H1 (cell line): ENCODE data around the gene EFCAB6. TPM values are rescaled to one million over a fixed set of nuclear protein-coding genes. Genes with fewer than 3 reads are reported as not detected.

Experiments
- CTCF ChIA-PET: fragments of 300-600 bp; sonication (Branson Sonifier 250); formaldehyde crosslinking; loops from one replicate; lab custom pipeline; 2021; ENCODE audit not compliant: partially characterized antibody; lab: Charles Lee
- POLR2A ChIA-PET: fragments of 300-600 bp; sonication (Branson Sonifier 250); formaldehyde crosslinking; loops from one replicate; lab custom pipeline; 2021; ENCODE audit warnings: inconsistent platforms; ENCODE audit not compliant: partially characterized antibody; lab: Charles Lee
- DNase-seq, 2 experiments: peaks; one replicate each; pipeline versions ENCODE4 v3.0.0 to v3.0.0-alpha.2; 2010 to 2022; ENCODE audit warnings: low spot score in 2 of 2, low read depth in 1 of 2, mixed read lengths in 1 of 2
- FAIRE-seq: peaks from 2 replicates; lab custom pipeline; 2011; peaks lifted over from hg19 to GRCh38; lab: Jason Lieb, UNC
- H2AFZ ChIP-seq: 2 replicates; pipeline ENCODE4 v1.8.1; 2012; ENCODE audit warnings: low read length, inconsistent platforms
- H2AK5ac ChIP-seq: 2 replicates; pipeline ENCODE4 v1.6.1; 2013; ENCODE audit warnings: low read depth, low read length
- H2BK120ac ChIP-seq: replicated peaks from 2 replicates; pipeline ENCODE3; 2013; ENCODE audit warnings: low read depth, low read length, inconsistent platforms
- H2BK12ac ChIP-seq: 2 replicates; pipeline ENCODE4 v1.6.1; 2013; ENCODE audit warnings: low read depth, low read length
- H2BK15ac ChIP-seq: 2 replicates; pipeline ENCODE4 v1.6.1; 2013; ENCODE audit warnings: low read length
- H2BK20ac ChIP-seq: 2 replicates; pipeline ENCODE4 v1.6.1; 2013; ENCODE audit warnings: low read length
- H2BK5ac ChIP-seq: 2 replicates; pipeline ENCODE4 v1.6.1; 2013; ENCODE audit warnings: low read depth, low read length
- H3K14ac ChIP-seq: 2 replicates; pipeline ENCODE4 v1.6.1; 2013; ENCODE audit warnings: inconsistent platforms; ENCODE audit not compliant: insufficient read length
- H3K18ac ChIP-seq: 2 replicates; pipeline ENCODE4 v1.6.1; 2013; ENCODE audit warnings: low read length; ENCODE audit errors: extremely low read depth
- H3K23ac ChIP-seq: 2 replicates; pipeline ENCODE4 v1.6.1; 2013; ENCODE audit warnings: inconsistent platforms; ENCODE audit not compliant: insufficient read length
- H3K23me2 ChIP-seq: 2 replicates; pipeline ENCODE4 v1.6.1; 2013; ENCODE audit warnings: low read depth, low read length
- H3K27ac ChIP-seq: 2 replicates; pipeline ENCODE4 v1.6.1; 2011; ENCODE audit warnings: low read depth, low read length, inconsistent platforms
- H3K27me3 ChIP-seq, 4 experiments: replicated peaks in 1 of 4; 1 replicate in 1 of 4; 2 replicates in 3 of 4; pipeline versions ENCODE4 v1.6.1 to v1.8.1; 2011 to 2013; ENCODE audit warnings: low read length in 3 of 4, mild to moderate bottlenecking in 3 of 4, inconsistent platforms in 2 of 4, mixed read lengths in 2 of 4, moderate library complexity in 1 of 4; ENCODE audit not compliant: control insufficient read depth in 3 of 4, insufficient read depth in 3 of 4; ENCODE audit errors: extremely low read depth in 1 of 4
- H3K36me3 ChIP-seq, 4 experiments: 2 replicates each; pipeline versions ENCODE4 v1.6.1 to v1.8.1; 2011 to 2013; ENCODE audit warnings: mild to moderate bottlenecking in 4 of 4, low read length in 3 of 4, moderate library complexity in 2 of 4, control low read depth in 1 of 4, inconsistent platforms in 1 of 4; ENCODE audit not compliant: insufficient read depth in 4 of 4, control insufficient read depth in 2 of 4
- H3K4ac ChIP-seq: replicated peaks from 2 replicates; pipeline ENCODE3; 2013; ENCODE audit warnings: low read length, low read depth, mixed read lengths, inconsistent platforms; ENCODE audit not compliant: insufficient read length
- H3K4me1 ChIP-seq, 4 experiments: replicated peaks in 1 of 4; 1 replicate in 1 of 4; 2 replicates in 3 of 4; pipeline versions ENCODE4 v1.6.1 to v1.8.1; 2011 to 2013; ENCODE audit warnings: low read length in 3 of 4, inconsistent platforms in 2 of 4, mixed read lengths in 1 of 4; ENCODE audit not compliant: insufficient read depth in 4 of 4, control insufficient read depth in 3 of 4
- H3K4me2 ChIP-seq, 2 experiments: 2 replicates each; pipeline versions ENCODE4 v1.6.1 to v1.8.1; 2011 to 2013; ENCODE audit warnings: low read depth in 2 of 2, low read length in 2 of 2, control low read depth in 1 of 2, inconsistent platforms in 1 of 2, mild to moderate bottlenecking in 1 of 2; ENCODE audit not compliant: insufficient read depth in 1 of 2
- H3K4me3 ChIP-seq, 4 experiments: fragments of 200-600, 300-600 bp in 1 of 4; sonication (generic), shearing (Covaris generic), sonication (Bioruptor Twin) in 1 of 4; 2 replicates each; pipeline versions ENCODE4 v1.5.1 to v1.8.1; 2011 to 2016; ENCODE audit warnings: low read length in 4 of 4, low read depth in 3 of 4, control low read depth in 2 of 4, inconsistent platforms in 2 of 4, mild to moderate bottlenecking in 2 of 4, mixed read lengths in 1 of 4, moderate library complexity in 1 of 4; ENCODE audit not compliant: insufficient read depth in 2 of 4; ENCODE audit errors: extremely low read depth in 1 of 4
- H3K56ac ChIP-seq: replicated peaks from 2 replicates; pipeline ENCODE3; 2013; ENCODE audit warnings: low read depth, mild to moderate bottlenecking, mixed read lengths, low read length, inconsistent platforms; ENCODE audit not compliant: insufficient read length
- H3K79me1 ChIP-seq: 2 replicates; pipeline ENCODE4 v1.6.1; 2013; ENCODE audit warnings: low read depth, low read length, control low read depth
- H3K79me2 ChIP-seq, 2 experiments: 2 replicates each; pipeline versions ENCODE4 v1.6.1 to v1.8.1; 2012 to 2013; ENCODE audit warnings: low read length in 2 of 2, mild to moderate bottlenecking in 2 of 2, inconsistent platforms in 1 of 2; ENCODE audit not compliant: insufficient read depth in 2 of 2, control insufficient read depth in 1 of 2
- H3K9ac ChIP-seq, 4 experiments: replicated peaks in 1 of 4; 1 replicate in 1 of 4; 2 replicates in 3 of 4; pipeline versions ENCODE4 v1.6.1 to v1.8.1; 2011 to 2013; ENCODE audit warnings: low read depth in 3 of 4, low read length in 3 of 4, control low read depth in 2 of 4, mild to moderate bottlenecking in 2 of 4, moderate library complexity in 2 of 4, inconsistent platforms in 1 of 4; ENCODE audit errors: extremely low read depth in 1 of 4
- H3K9me3 ChIP-seq, 2 experiments: 2 replicates each; pipeline versions ENCODE4 v1.6.1 to v1.8.1; 2012 to 2013; ENCODE audit warnings: mild to moderate bottlenecking in 2 of 2, moderate library complexity in 2 of 2, control low read depth in 1 of 2, inconsistent platforms in 1 of 2, low read depth in 1 of 2, low read length in 1 of 2, mixed read lengths in 1 of 2; ENCODE audit not compliant: insufficient read depth in 2 of 2
- H4K20me1 ChIP-seq, 2 experiments: replicated peaks in 1 of 2; 2 replicates each; pipeline versions ENCODE3 to v1.8.1; 2011 to 2013; ENCODE audit warnings: inconsistent platforms in 2 of 2, low read length in 2 of 2, mild to moderate bottlenecking in 1 of 2; ENCODE audit not compliant: insufficient read depth in 2 of 2, control insufficient read depth in 1 of 2
- H4K5ac ChIP-seq: 2 replicates; pipeline ENCODE4 v1.6.1; 2013; ENCODE audit warnings: low read length, low read depth, mixed read lengths, inconsistent platforms; ENCODE audit not compliant: insufficient read length
- H4K8ac ChIP-seq: 2 replicates; pipeline ENCODE4 v1.8.0; 2013; ENCODE audit warnings: mild to moderate bottlenecking, moderate library complexity, low read length, inconsistent platforms; ENCODE audit not compliant: insufficient read depth; ENCODE audit errors: extremely low read depth
- H4K91ac ChIP-seq: replicated peaks from 2 replicates; pipeline ENCODE3; 2013; ENCODE audit warnings: low read length, mixed read lengths, inconsistent platforms; ENCODE audit not compliant: insufficient read length
- ASH2L ChIP-seq: fragments of 200-600, 300-600 bp; sonication (generic); IDR thresholded peaks from one replicate; pipeline ENCODE4 v1.7.1; 2017; ENCODE audit warnings: low read length
- CBX5 ChIP-seq: fragments of 300-800, 300-1000 bp; sonication (generic); IDR thresholded peaks from 2 replicates; pipeline ENCODE4 v1.7.1; 2016; ENCODE audit warnings: antibody characterized with exemption, low read length, low read depth
- CBX8 ChIP-seq: fragments of 300-800, 300-1000 bp; sonication (generic); IDR thresholded peaks from 2 replicates; pipeline ENCODE4 v1.7.1; 2016; ENCODE audit warnings: low read depth, low read length, borderline replicate concordance
- CTCF ChIP-seq, 3 experiments: IDR thresholded peaks; 1 replicate in 2 of 3; 2 replicates in 1 of 3; pipeline versions ENCODE4 v1.5.1 to v1.6.1; 2011; ENCODE audit warnings: low read length in 3 of 3, mild to moderate bottlenecking in 3 of 3, inconsistent platforms in 2 of 3, low read depth in 1 of 3, moderate library complexity in 1 of 3; ENCODE audit not compliant: insufficient read depth in 1 of 3; ENCODE audit errors: control extremely low read depth in 1 of 3
- EGR1 ChIP-seq: IDR thresholded peaks from 2 replicates; pipeline ENCODE4 v1.6.1; 2011; ENCODE audit warnings: low read depth, low read length, borderline replicate concordance
- EP300 ChIP-seq, 2 experiments: IDR thresholded peaks; 1 replicate in 1 of 2; 2 replicates in 1 of 2; pipeline ENCODE4 v1.6.1; 2011 to 2012; ENCODE audit warnings: low read depth in 2 of 2, low read length in 2 of 2, mild to moderate bottlenecking in 2 of 2, borderline replicate concordance in 1 of 2, inconsistent platforms in 1 of 2, moderate library complexity in 1 of 2
- MAFK ChIP-seq: IDR thresholded peaks from 2 replicates; pipeline ENCODE4 v1.6.1; 2012; ENCODE audit warnings: low read depth, mild to moderate bottlenecking, improper control_type of control experiment, low read length
- TAF7 ChIP-seq: optimal IDR thresholded peaks from 2 replicates; pipeline ENCODE3; 2011; ENCODE audit warnings: low read depth, mild to moderate bottlenecking, inconsistent platforms, low read length, moderate library complexity, borderline replicate concordance
- ZNF274 ChIP-seq: IDR thresholded peaks from 2 replicates; pipeline ENCODE4 v1.7.0; 2012; ENCODE audit warnings: low read length, borderline replicate concordance; ENCODE audit errors: extremely low read depth
- WGBS, 2 experiments: shearing (Covaris generic) in 1 of 2; methylation state at CpG; one replicate each; pipeline versions ENCODE4 v1.1.6 to v1.1.7; 2013 to 2015; ENCODE audit warnings: low lambda C conversion rate in 2 of 2, mixed read lengths in 2 of 2, inconsistent platforms in 1 of 2, low coverage in 1 of 2, missing lambda C conversion rate in 1 of 2; ENCODE audit not compliant: insufficient replicate concordance in 2 of 2, insufficient coverage in 1 of 2, insufficient read length in 1 of 2; ENCODE audit errors: extremely low coverage in 1 of 2, missing lambda C conversion rate in 1 of 2; 5-methylcytosine and 5-hydroxymethylcytosine counted together
- polyA plus RNA-seq, 7 experiments: library from polyadenylated mRNA; depleted of rRNA in 3 of 7; stranded (reverse) in 5 of 7; unstranded in 2 of 7; fragments of >200 nt in 5 of 7; fragments of 200-250 nt in 2 of 7; gene quantifications; 1 replicate in 5 of 7; 2 replicates in 1 of 7; 4 replicates in 1 of 7; pipeline versions ENCODE4 v1.2.1 to v1.2.3, GENCODE V29; 2011 to 2013; ENCODE audit warnings: missing spikeins in 2 of 7, mixed read lengths in 2 of 7
- total RNA-seq: library from RNA; stranded (reverse); fragmentation: NEBNext Ultra II Directional; extraction: Animal tissue kit (Norgen Biotek cat#: 25700); gene quantifications from 2 replicates; pipeline ENCODE4 v1.2.1, GENCODE V29; 2021

Gene EFCAB6
- total and polyA plus RNA-seq, 2 of the 8 experiments (the other 6 are each of a cell fraction or from before 2014, with no cell fraction given) = 0.32 to 1.7 TPM

- Histone ChIP-seq H3K4me3 (no peak overlapping the region), H3K27me3 (no peaks in the 10 kb centered on the region), H3K56ac (no peak overlapping the region), H2BK120ac (no peak overlapping the region), H3K14ac (no peak overlapping the region), H3K4ac (peak overlapping the region; percentile 39), H3K4me2 (no peak overlapping the region), H4K8ac (peak overlapping the region; percentile 20; the same call in 1 of the 2 replicates), H3K79me1 (no peaks in the 10 kb centered on the region), H3K79me2 (no peaks in the 10 kb centered on the region), H2AFZ (no peak overlapping the region), H4K5ac (no peak overlapping the region), H3K18ac (no peak overlapping the region; the same call in 1 of the 2 replicates), H2AK5ac (no peak overlapping the region), H4K91ac (no peak overlapping the region), H2BK20ac (no peak overlapping the region), H2BK12ac (peak overlapping the region; percentile 55; the same call in 1 of the 2 replicates), H2BK5ac (0 out of 2 replicates have a peak overlapping the region, but pooled peaks have one; percentile 39), H3K9me3 (0 out of 4 replicates have a peak, but pooled peaks cover 0 to 11% of the 10 kb centered on the region in 2 experiments), H3K36me3 (no peaks in the 10 kb centered on the region), H4K20me1 (peaks cover 0 to 8% of the 10 kb centered on the region in 2 experiments), H3K27ac (no peak overlapping the region), H3K23ac (no peak overlapping the region), H2BK15ac (no peak overlapping the region), H3K23me2 (peaks cover 16% of the 10 kb centered on the region; the same call in 1 of the 2 replicates), H3K9ac (no peak overlapping the region), H3K4me1 (peaks cover 0 to 15% (median 8%) of the 10 kb centered on the region in 4 experiments; a peak in 4 of 7 replicates)
- ChIA-PET POLR2A (no interaction called here), CTCF (interaction anchor here (0.6 to 3.5 kb wide), 27 partner anchors 11 to 844 kb away, joined by 3 to 18 read pairs (median 4); no protein-coding TSS in a partner anchor)
- 82% methylated on average over 15 of the region's 15 CpGs; no CpG with 5 or more reads in 1 of the 2 experiments for WGBS, 2 experiments
- DNase-seq (no peak), FAIRE-seq (no peak)
- TF ChIP-seq TAF7 (no peak), ASH2L (no peak), ZNF274 (no peak), CTCF (IDR thresholded peaks at IDR 0.05; ENCODE audit: control extremely low read depth in 1 of 3, insufficient read depth in 1 of 3, low read depth in 1 of 3, low read length in 3 of 3) (no peak), EP300 (IDR thresholded peaks at IDR 0.05; ENCODE audit: borderline replicate concordance in 1 of 2, low read depth in 2 of 2, low read length in 2 of 2) (no peak), MAFK (no peak), EGR1 (no peak), CBX5 (no peak), CBX8 (no peak)
These were observed 69.8 kb downstream of the EFCAB6 start for GRCh38 chr22:43742154-43742950.
